ENCODE data around the gene FLNA. TPM values are rescaled to one million over a fixed set of nuclear protein-coding genes. Genes with fewer than 3 reads are reported as not detected.
"Not testable (repeated sequence)": the region's sequence is repeated elsewhere in the genome, so short reads cannot be mapped to it uniquely, and the experiment has no call there.

The FLNA gene
- total RNA-seq, 1 donor: 3,767 TPM

GRCh38 chrX:154303476-154303875, 71.0 kb downstream of the FLNA start:
- no peak overlapping the region for H3K4me3 ChIP-seq (ENCODE audit: low read depth, low read length)
- TF ChIP-seq CTCF (IDR thresholded peaks at IDR 0.05; ENCODE audit: insufficient read depth, low read depth, low read length): no peak
- DNase-seq (ENCODE audit: low read depth): no peak

DNA sequence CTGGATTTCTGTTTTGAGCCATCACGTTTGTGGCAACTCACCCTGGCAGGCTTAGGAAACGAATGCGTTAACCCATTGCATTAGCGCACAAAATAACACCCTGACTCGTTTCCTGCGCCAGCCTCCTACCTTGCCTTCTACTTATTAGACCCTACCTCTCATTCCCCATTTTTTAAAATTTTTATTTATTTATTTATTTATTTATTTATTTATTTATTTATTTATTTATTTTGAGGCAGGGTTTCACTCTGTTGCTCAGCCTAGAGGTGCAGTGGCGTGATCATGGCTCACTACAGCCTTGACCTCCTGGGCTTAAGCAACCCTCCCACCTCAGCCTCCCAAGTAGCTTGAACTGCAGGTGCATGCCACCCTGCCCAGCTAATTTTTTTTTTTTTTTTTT, 71.4 kb downstream of the FLNA start:
- not testable (repeated sequence) for DNase-seq (ENCODE audit: low read depth); H3K4me3 ChIP-seq (ENCODE audit: low read depth, low read length)

GRCh38 chrX:154300816-154301215, 73.6 kb downstream of the FLNA start:
- no peak overlapping the region for H3K4me3 ChIP-seq (ENCODE audit: low read depth, low read length)
- TF ChIP-seq CTCF (IDR thresholded peaks at IDR 0.05; ENCODE audit: insufficient read depth, low read depth, low read length): no peak
- DNase-seq (ENCODE audit: low read depth): no peak

Small RNAs within 50 kb of the gene (small RNA-seq; reads per million reads assigned to genes)
- gene SNORA70: not detected

Other genes starting within 250 kb of the FLNA start
- not detected in 2 replicates for gene OPN1LW, start 230.4 kb downstream of the FLNA start, total RNA-seq
- gene OPN1MW, start 192.0 kb downstream of the FLNA start, total RNA-seq: not detected in 2 replicates
- not detected in 2 replicates for gene OPN1MW2, start 154.9 kb downstream of the FLNA start, total RNA-seq
- gene OPN1MW3, start 117.1 kb downstream of the FLNA start, total RNA-seq: not detected in 2 replicates
- gene TEX28, start 79.5 kb downstream of the FLNA start, total RNA-seq: not detected in 2 replicates
- not detected in 2 replicates for gene TKTL1, start 78.8 kb downstream of the FLNA start, total RNA-seq
- gene EMD, start 4.7 kb upstream of the FLNA start, total RNA-seq: 34.5 and 35.1 TPM in 2 replicates
- 1,310 and 1,322 TPM in 2 replicates for gene RPL10, start 23.7 kb upstream of the FLNA start, total RNA-seq
- gene DNASE1L1, start 34.6 kb upstream of the FLNA start, total RNA-seq: 45.4 and 53.5 TPM in 2 replicates
- 15.5 and 17.4 TPM in 2 replicates for gene TAFAZZIN, start 36.9 kb upstream of the FLNA start, total RNA-seq
- 72.5 and 91.8 TPM in 2 replicates for gene ATP6AP1, start 54.0 kb upstream of the FLNA start, total RNA-seq
- gene GDI1, start 62.5 kb upstream of the FLNA start, total RNA-seq: 81.8 and 106 TPM in 2 replicates
- gene FAM50A, start 69.5 kb upstream of the FLNA start, total RNA-seq: 44.9 and 54.4 TPM in 2 replicates
- 16.8 and 26.8 TPM in 2 replicates for gene PLXNA3, start 83.6 kb upstream of the FLNA start, total RNA-seq
- 12.6 and 15.5 TPM in 2 replicates for gene LAGE3, start 104.6 kb upstream of the FLNA start, total RNA-seq
- gene UBL4A, start 112.0 kb upstream of the FLNA start, total RNA-seq: 31.9 and 32.0 TPM in 2 replicates
- gene SLC10A3, start 116.0 kb upstream of the FLNA start, total RNA-seq: 27.7 and 31.5 TPM in 2 replicates
- gene FAM3A, start 141.6 kb upstream of the FLNA start, total RNA-seq: 23.5 and 24.6 TPM in 2 replicates
- 95.7 and 128 TPM in 2 replicates for gene G6PD, start 172.2 kb upstream of the FLNA start, total RNA-seq
- gene IKBKG, start 173.0 kb upstream of the FLNA start, total RNA-seq: 13.0 and 19.3 TPM in 2 replicates
- not detected in 2 replicates for gene CTAG1A, start 210.5 kb upstream of the FLNA start, total RNA-seq
- not detected in 2 replicates for gene CTAG1B, start 244.6 kb upstream of the FLNA start, total RNA-seq

Data from fibroblast of villous mesenchyme (primary cell).